H1 (cell line): Measurements from ENCODE around the gene TMEM17. TPM values are rescaled to one million over a fixed set of nuclear protein-coding genes. Genes with fewer than 3 reads are reported as not detected.

Source experiments
- BRCA1 ChIP-seq: IDR thresholded peaks from 2 replicates; pipeline ENCODE4 v1.6.1; 2012; ENCODE audit warnings: low read depth, low read length, improper control_type of control experiment
- CREB1 ChIP-seq: IDR thresholded peaks from 2 replicates; pipeline ENCODE4 v1.6.1; 2012; ENCODE audit warnings: inconsistent platforms
- MAFK ChIP-seq: IDR thresholded peaks from 2 replicates; pipeline ENCODE4 v1.6.1; 2012; ENCODE audit warnings: low read depth, mild to moderate bottlenecking, improper control_type of control experiment, low read length
- POLR2A ChIP-seq, 2 experiments: IDR thresholded peaks; 1 replicate in 1 of 2; 2 replicates in 1 of 2; pipeline ENCODE4 v1.6.1; 2011; ENCODE audit warnings: low read depth in 2 of 2, low read length in 2 of 2, mild to moderate bottlenecking in 2 of 2; ENCODE audit errors: control extremely low read depth in 1 of 2
- SIN3A ChIP-seq, 2 experiments: IDR thresholded peaks in 1 of 2; conservative IDR thresholded peaks in 1 of 2; 2 replicates each; pipeline ENCODE4 v1.6.1; 2011 to 2012; ENCODE audit warnings: low read length in 2 of 2, improper control_type of control experiment in 1 of 2, low read depth in 1 of 2, mild to moderate bottlenecking in 1 of 2
- TBP ChIP-seq: IDR thresholded peaks from 2 replicates; pipeline ENCODE4 v1.6.1; 2011; ENCODE audit warnings: low read depth, low read length, improper control_type of control experiment
- polyA plus RNA-seq, 7 experiments: library from polyadenylated mRNA; depleted of rRNA in 3 of 7; stranded (reverse) in 5 of 7; unstranded in 2 of 7; fragments of >200 nt in 5 of 7; fragments of 200-250 nt in 2 of 7; gene quantifications; 1 replicate in 5 of 7; 2 replicates in 1 of 7; 4 replicates in 1 of 7; pipeline versions ENCODE4 v1.2.1 to v1.2.3, GENCODE V29; 2011 to 2013; ENCODE audit warnings: missing spikeins in 2 of 7, mixed read lengths in 2 of 7
- total RNA-seq: library from RNA; stranded (reverse); fragmentation: NEBNext Ultra II Directional; extraction: Animal tissue kit (Norgen Biotek cat#: 25700); gene quantifications from 2 replicates; pipeline ENCODE4 v1.2.1, GENCODE V29; 2021
- TF ChIP-seq, protein P1 (sequence below): fragments of 300-600 bp; sonication (generic); IDR thresholded peaks from 2 replicates; pipeline ENCODE4 v1.7.1; 2012; ENCODE audit warnings: low read length, moderate library complexity, mild to moderate bottlenecking, inconsistent platforms; ENCODE audit not compliant: insufficient replicate concordance
- TF ChIP-seq, protein P2 (sequence below): IDR thresholded peaks from 2 replicates; pipeline ENCODE4 v1.6.1; 2012; ENCODE audit warnings: inconsistent platforms
- TF ChIP-seq, protein P3 (sequence below): IDR thresholded peaks from 2 replicates; pipeline ENCODE4 v1.6.1; 2012; ENCODE audit warnings: inconsistent platforms

Gene TMEM17
- total and polyA plus RNA-seq, 2 of the 8 experiments (the other 6 are each of a cell fraction or from before 2014, with no cell fraction given): 0.69 to 1.2 TPM

DNA sequence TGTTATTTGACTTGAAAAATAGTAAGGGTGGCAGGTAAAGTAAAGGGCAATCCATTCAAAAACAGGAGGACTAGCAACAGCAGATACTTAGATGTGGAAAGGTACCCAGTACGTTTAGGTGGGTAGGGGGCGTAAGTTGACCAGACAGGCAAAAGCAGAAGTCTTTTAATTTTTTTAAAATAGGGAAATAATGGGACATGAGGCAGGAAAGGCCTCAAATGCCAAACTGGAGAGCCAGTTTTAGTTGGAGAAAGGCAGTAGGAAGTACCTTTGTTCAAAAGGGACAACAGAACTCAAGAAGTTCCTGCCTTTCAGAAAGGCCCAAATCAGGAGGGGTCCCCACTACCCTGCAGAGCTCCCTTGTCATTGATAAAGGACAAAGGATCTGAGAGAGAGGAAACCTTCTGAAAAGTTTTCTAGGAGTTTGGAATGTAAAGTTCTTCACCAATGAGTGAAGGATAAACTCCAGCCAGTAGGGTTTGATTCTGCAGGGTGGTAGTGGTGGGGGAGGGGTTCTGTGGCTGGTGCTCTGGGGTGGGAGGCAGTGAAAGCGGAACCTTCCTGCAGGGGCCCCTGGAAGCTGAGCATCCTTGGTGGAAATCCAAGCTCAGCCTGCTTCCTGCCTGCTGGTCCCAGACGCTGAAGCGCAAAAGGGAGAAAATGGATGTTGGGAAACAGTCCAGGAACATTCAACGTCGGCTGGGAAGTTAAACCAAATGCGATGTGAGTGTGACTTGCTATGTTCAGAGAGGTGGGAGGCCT is 40.1 kb downstream of the TMEM17 start (continued):
- TF ChIP-seq, protein P1, sequence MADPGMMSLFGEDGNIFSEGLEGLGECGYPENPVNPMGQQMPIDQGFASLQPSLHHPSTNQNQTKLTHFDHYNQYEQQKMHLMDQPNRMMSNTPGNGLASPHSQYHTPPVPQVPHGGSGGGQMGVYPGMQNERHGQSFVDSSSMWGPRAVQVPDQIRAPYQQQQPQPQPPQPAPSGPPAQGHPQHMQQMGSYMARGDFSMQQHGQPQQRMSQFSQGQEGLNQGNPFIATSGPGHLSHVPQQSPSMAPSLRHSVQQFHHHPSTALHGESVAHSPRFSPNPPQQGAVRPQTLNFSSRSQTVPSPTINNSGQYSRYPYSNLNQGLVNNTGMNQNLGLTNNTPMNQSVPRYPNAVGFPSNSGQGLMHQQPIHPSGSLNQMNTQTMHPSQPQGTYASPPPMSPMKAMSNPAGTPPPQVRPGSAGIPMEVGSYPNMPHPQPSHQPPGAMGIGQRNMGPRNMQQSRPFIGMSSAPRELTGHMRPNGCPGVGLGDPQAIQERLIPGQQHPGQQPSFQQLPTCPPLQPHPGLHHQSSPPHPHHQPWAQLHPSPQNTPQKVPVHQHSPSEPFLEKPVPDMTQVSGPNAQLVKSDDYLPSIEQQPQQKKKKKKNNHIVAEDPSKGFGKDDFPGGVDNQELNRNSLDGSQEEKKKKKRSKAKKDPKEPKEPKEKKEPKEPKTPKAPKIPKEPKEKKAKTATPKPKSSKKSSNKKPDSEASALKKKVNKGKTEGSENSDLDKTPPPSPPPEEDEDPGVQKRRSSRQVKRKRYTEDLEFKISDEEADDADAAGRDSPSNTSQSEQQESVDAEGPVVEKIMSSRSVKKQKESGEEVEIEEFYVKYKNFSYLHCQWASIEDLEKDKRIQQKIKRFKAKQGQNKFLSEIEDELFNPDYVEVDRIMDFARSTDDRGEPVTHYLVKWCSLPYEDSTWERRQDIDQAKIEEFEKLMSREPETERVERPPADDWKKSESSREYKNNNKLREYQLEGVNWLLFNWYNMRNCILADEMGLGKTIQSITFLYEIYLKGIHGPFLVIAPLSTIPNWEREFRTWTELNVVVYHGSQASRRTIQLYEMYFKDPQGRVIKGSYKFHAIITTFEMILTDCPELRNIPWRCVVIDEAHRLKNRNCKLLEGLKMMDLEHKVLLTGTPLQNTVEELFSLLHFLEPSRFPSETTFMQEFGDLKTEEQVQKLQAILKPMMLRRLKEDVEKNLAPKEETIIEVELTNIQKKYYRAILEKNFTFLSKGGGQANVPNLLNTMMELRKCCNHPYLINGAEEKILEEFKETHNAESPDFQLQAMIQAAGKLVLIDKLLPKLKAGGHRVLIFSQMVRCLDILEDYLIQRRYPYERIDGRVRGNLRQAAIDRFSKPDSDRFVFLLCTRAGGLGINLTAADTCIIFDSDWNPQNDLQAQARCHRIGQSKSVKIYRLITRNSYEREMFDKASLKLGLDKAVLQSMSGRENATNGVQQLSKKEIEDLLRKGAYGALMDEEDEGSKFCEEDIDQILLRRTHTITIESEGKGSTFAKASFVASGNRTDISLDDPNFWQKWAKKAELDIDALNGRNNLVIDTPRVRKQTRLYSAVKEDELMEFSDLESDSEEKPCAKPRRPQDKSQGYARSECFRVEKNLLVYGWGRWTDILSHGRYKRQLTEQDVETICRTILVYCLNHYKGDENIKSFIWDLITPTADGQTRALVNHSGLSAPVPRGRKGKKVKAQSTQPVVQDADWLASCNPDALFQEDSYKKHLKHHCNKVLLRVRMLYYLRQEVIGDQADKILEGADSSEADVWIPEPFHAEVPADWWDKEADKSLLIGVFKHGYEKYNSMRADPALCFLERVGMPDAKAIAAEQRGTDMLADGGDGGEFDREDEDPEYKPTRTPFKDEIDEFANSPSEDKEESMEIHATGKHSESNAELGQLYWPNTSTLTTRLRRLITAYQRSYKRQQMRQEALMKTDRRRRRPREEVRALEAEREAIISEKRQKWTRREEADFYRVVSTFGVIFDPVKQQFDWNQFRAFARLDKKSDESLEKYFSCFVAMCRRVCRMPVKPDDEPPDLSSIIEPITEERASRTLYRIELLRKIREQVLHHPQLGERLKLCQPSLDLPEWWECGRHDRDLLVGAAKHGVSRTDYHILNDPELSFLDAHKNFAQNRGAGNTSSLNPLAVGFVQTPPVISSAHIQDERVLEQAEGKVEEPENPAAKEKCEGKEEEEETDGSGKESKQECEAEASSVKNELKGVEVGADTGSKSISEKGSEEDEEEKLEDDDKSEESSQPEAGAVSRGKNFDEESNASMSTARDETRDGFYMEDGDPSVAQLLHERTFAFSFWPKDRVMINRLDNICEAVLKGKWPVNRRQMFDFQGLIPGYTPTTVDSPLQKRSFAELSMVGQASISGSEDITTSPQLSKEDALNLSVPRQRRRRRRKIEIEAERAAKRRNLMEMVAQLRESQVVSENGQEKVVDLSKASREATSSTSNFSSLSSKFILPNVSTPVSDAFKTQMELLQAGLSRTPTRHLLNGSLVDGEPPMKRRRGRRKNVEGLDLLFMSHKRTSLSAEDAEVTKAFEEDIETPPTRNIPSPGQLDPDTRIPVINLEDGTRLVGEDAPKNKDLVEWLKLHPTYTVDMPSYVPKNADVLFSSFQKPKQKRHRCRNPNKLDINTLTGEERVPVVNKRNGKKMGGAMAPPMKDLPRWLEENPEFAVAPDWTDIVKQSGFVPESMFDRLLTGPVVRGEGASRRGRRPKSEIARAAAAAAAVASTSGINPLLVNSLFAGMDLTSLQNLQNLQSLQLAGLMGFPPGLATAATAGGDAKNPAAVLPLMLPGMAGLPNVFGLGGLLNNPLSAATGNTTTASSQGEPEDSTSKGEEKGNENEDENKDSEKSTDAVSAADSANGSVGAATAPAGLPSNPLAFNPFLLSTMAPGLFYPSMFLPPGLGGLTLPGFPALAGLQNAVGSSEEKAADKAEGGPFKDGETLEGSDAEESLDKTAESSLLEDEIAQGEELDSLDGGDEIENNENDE: peak; percentile 92
- TF ChIP-seq, protein P2, sequence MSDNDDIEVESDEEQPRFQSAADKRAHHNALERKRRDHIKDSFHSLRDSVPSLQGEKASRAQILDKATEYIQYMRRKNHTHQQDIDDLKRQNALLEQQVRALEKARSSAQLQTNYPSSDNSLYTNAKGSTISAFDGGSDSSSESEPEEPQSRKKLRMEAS: peak; percentile 15; the same call in 1 of the 2 replicates
- 0 out of 3 replicates have a peak, but pooled peaks of 1 of the 2 experiments have one; percentile 42 for TF ChIP-seq POLR2A (IDR thresholded peaks at IDR 0.05; ENCODE audit: control extremely low read depth in 1 of 2, low read depth in 2 of 2, low read length in 2 of 2)
- no peak; the same call in 1 of the 2 replicates for TF ChIP-seq TBP
- no peak for TF ChIP-seq MAFK
- TF ChIP-seq, protein P3, sequence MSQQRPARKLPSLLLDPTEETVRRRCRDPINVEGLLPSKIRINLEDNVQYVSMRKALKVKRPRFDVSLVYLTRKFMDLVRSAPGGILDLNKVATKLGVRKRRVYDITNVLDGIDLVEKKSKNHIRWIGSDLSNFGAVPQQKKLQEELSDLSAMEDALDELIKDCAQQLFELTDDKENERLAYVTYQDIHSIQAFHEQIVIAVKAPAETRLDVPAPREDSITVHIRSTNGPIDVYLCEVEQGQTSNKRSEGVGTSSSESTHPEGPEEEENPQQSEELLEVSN: no peak
- no peak for TF ChIP-seq BRCA1
- TF ChIP-seq SIN3A (conservative IDR thresholded peaks at IDR 0.05 in 1 of 2, IDR thresholded peaks at IDR 0.05 in 1 of 2; ENCODE audit: low read depth in 1 of 2, low read length in 2 of 2): no peak
- peak; percentile 11; the same call in 1 of the 2 replicates for TF ChIP-seq CREB1
